NCI-H2171 (cell line): ENCODE measurements around the gene L3MBTL1.

Source experiments
- DNase-seq: peaks from one replicate; lab custom pipeline; 2025; lab: John Stamatoyannopoulos, UW

The L3MBTL1 gene

GRCh38 chr20:43535370-43536004, 28.0 kb downstream of the L3MBTL1 start:
- DNase-seq, result no peak

DNA sequence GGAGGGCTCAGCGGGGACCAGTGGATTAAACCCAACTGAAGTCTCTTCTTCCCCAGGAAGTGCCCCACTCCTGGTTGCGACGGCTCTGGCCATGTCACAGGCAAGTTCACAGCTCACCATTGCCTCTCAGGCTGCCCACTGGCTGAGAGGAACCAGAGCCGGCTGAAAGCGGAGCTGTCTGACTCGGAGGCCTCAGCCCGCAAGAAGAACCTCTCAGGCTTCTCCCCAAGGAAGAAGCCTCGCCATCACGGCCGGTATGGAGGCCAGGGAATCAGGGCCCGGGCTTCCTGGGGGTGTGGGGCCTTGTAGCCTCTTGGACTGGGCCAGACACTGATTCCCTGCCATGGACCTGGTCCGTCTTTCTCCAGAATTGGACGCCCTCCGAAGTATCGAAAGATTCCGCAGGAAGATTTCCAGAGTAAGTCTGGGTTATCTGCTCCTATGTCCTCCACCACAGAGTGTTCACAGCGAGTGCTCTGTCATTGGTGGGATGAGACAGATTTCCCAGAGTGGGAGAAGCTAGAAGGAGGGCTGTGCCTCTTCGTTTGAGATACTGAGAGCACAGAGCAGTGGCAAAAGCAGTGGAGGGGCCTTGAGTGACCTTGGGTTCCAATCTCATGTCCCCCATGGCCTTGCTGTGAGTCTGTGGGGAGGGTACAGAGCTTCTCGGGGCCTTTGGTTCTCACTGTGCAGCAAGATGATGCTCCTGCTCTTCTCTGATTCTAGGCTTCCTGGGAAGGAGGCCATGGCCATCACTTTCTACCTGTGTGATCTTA, 28.7 kb downstream of the L3MBTL1 start:
- no peak for DNase-seq

- no peak for DNase-seq
Observed at GRCh38 chr20:43536817-43537440, 29.4 kb downstream of the L3MBTL1 start.

GRCh38 chr20:43537921-43538877, 30.7 kb downstream of the L3MBTL1 start:
- peak; percentile 44 for DNase-seq

GRCh38 chr20:43538878-43539700, 31.6 kb downstream of the L3MBTL1 start:
- DNase-seq, result no peak

DNA sequence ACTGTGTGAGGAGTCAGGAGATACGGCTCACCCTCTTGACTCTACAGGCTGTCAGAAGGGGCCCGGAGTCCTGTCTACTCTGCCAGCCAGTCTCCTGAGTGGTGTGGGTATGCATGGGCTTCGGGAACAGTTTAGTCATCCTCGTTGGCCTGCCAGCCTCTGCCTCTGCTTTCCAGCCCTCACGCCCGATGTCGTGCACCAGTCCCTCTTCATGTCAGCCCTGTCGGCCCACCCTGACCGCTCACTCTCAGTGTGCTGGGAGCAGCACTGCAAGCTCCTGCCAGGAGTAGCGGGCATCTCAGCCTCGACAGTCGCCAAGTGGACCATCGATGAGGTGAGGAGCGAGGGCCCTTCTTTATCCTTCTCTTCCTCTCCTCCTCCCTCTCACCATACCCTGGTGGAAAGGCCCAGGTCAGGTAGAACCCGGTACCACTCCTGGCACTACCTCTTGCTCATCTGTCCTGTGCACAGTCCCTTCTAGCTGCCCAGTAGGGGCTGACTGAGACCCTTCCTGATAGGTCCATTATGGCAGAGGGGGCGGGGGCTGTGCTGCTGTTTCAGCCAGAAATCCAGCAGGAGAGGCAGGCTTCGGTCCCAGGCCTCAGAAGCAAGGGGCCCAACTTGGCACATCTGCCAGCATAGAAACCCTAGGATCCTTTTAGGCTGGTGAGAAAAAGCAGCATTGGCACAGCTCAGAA, 32.6 kb downstream of the L3MBTL1 start:
- DNase-seq, result no peak

GRCh38 chr20:43540673-43541060, 33.2 kb downstream of the L3MBTL1 start:
- no peak for DNase-seq

GRCh38 chr20:43541214-43541613, 33.7 kb downstream of the L3MBTL1 start:
- DNase-seq, result no peak

GRCh38 chr20:43542161-43542560, 34.7 kb downstream of the L3MBTL1 start:
- no peak for DNase-seq

GRCh38 chr20:43542674-43543073, 35.2 kb downstream of the L3MBTL1 start:
- DNase-seq, result no peak

DNA sequence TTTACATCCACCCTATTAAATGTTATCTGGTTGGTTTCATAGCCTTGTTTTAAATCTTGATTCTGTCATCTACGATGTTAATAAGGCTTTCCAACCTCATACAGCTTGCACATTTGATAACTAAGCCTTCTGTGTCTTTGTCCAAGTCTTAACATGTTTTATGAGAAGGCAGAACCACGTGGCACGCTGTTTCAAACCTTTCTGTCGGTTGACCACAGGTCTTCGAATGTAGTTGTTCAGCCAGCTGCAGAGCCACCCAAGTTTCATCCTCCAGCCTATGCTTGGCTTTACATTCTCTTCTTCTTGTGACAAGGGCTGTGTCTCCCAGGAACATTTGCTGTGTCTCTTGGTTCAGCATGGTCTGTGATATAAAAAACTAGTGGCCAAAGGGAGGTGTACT, 35.6 kb downstream of the L3MBTL1 start:
- no peak for DNase-seq

DNA sequence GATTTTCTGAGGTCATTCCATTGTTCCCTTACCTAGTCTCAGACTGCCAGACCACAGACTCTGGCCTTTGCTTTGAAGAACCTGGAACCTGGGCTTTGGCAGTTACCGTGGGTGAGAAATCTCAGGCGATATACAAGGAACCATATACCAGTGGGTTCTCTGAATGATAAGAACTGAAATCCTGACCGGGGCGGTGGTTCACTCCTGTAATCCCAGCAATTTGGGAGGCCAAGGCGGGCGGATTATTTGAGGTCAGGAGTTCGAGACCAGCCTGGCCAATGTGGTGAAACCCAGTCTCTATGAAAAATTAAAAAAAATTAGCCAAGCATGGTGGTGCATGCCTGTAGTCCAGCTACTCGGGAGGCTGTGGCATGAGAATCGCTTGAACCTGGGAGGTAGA, 37.0 kb downstream of the L3MBTL1 start:
- no peak for DNase-seq

GRCh38 chr20:43545837-43546578, 38.5 kb downstream of the L3MBTL1 start:
- DNase-seq, result no peak

DNA sequence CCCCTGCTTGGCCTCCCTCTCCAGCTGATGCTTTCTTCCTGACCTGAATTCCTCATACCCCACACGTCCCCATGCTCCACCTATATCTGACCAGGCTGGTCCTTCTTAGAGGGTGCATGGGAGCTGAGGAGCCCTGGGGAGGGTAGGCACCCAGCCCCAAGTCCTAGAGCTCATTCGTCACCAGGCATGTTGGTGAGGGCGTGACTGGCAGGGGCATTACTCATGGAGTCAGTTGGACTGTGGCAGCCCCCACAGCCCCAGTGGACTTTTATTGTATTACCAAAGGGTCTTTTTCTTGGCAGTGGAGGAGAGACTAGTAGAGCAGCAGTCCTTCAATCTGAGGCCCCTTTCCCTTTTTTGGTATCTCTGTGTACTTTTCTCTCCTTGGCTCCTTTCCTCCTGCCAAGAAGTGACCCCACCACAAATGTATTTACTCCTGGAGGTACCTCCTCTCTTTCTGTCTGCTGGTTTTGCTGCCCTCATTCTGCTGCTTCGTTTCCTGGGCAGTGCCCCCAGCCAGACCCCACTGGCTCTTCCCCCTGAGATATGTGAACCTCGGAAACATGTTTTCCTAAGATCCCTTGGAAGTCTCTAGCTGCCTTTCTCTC, 40.9 kb downstream of the L3MBTL1 start:
- DNase-seq, result no peak

- no peak for DNase-seq
Observed at GRCh38 chr20:43549416-43550065, 42.0 kb downstream of the L3MBTL1 start.

DNA sequence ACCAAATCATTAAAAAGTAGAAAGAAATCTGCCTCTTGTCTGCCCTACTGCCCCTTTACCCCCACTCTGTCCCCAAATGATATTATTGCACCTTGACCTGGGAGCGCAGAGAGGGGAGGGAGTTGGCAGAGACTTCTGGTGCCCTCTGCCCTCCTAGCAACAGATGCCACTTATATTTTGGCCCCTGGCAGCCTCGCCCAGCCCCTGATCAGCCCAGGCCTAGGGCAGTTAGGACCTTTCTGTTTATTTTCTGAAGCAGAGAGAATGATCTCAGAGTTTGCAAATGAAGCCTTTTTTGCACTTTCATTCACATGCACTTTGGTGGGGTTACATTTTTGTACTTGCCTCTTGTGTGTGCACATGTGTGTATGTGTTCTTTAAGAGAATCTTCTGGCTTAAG, 43.0 kb downstream of the L3MBTL1 start:
- no peak for DNase-seq

- DNase-seq, result no peak
Observed at GRCh38 chr20:43554369-43554768, 46.9 kb downstream of the L3MBTL1 start.

DNA sequence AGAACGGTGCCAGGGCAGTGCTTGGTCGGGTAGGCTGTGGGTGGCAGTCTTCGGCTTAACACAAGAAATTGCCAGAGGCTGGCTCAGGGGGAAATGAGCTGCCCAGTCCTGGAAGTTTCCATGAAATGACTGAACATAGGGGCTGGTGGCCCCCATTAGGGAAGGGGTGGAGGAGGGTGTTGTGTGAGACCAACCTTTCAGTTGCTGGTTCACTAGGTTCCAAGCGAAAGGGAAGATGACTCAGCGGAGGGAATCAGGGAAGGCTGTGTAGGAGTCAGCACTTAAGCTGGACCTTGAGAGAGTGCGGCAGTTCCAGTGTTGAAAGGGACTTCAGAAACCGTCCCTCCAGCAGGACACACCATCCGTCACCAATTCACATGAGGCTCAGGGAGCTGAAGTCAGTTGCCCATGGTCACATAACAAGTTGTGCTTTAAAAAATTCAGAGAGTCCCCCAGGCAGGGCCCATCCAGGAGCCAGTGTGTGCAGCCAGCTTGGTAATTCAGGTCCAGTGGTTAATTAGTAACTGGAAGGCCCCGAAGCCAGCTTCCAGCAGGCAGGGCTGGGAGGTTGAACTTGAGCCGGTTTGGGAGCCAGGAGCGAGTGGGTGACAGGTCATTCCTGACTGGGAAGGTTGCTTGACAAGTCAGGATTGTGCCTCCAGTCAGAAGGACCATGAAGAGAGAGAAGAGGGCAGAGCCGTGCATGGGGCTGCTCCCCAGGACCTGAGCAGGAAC, 51.1 kb downstream of the L3MBTL1 start, which contains the start of gene SGK2:
TSS of gene SGK2 (plus strand) at position 616 of the 735 bp plus-strand sequence. CDS start 7,469 bp downstream, outside the sequence.
- DNase-seq, result no peak
